GM18867 (cell line): Measurements from ENCODE around the gene PDCD1.

Source experiments
- ATAC-seq: cut with Tn5 transposase; IDR thresholded peaks from one replicate; pipeline ENCODE4 v1.9.1; 2021; ENCODE audit warnings: mild to moderate bottlenecking, moderate library complexity; ENCODE audit not compliant: unreplicated experiment

PDCD1 gene

GRCh38 chr2:241895712-241896641, 37.3 kb upstream of the PDCD1 start:
- ATAC-seq, result no peak

DNA sequence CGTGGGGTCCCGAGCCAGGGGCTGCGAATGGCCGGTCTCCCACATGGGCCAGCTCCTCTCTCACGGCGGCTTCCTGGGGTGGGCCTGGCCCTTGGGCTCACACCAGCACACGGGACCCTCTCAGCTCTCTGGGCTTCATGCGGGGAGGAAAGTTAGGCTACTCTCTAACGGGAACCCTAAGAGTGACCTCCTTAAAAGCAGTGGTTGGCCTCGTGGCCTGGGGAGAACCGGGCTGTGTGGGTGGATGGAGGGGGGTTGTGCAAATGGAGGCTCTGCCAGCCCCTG, 36.7 kb upstream of the PDCD1 start:
- ATAC-seq, result no peak

- no peak for ATAC-seq
These were observed 36.2 kb upstream of the PDCD1 start for GRCh38 chr2:241894681-241895426.

DNA sequence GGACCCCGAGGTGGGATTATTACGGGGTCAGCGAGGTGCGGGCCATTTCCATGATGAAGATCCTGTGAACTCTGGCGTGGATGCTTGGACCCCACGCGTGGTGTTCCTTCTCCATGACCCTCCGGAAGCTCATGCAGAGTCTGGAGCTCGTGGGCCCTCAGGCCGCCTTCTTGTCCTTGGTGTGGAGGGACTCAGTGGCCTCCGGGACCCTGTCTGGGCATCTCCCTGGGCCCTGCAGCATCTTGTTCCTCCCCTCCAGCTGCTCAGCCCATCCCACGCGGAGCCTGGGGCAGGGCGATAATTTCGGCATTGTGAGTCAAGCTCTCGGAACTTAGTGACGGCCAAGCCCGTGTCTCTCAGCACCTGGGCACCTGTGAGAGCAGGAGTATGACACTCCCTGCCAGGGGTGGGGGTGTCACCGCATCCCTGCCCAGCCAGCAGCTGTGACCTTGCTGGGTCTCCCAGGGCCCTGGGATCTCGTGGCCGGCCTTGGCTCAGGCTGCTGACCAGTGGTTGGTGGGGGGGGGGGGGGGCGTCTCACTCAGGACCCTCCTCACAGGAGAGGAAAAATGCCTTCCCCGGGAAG, 35.5 kb upstream of the PDCD1 start:
- ATAC-seq, result no peak

DNA sequence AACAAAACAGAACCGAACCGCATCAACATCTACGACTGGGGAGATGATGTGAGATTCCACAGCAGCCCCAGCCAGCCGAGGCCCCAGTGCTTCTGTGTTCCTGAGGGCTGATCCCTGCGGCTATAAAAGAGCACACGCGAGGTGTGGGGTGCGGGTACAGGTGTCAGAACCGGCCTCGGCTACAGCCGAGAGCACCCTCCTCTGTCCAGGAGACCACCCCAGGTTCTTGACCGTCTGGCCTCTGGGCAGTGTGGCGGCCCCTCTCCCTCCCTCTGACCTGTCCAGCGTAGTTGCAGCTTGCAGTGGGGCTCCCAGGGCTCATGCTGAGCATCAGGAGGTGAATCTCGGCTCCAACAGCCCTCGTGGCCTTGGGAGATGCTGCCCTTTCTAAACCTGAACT, 34.6 kb upstream of the PDCD1 start:
- no peak for ATAC-seq

GRCh38 chr2:241892299-241893137, 33.8 kb upstream of the PDCD1 start:
- ATAC-seq, result no peak

DNA sequence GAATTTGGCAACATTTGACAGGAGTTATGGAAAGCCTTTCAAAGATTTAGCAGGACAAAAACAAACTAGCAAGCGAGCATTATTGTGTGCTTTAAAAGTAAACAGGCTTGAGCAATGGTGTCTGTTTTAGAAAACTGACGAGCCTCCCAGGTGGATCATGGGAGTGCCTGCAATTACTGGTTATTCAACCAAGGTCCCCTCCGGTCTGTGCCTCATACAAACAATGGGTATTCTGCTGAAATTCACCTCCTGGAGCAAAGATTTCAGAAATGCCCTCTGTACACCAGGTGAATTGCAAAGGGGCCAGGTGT, 33.2 kb upstream of the PDCD1 start:
- no peak for ATAC-seq

- no peak for ATAC-seq
These were observed 32.8 kb upstream of the PDCD1 start for GRCh38 chr2:241891315-241891987.

- ATAC-seq, result no peak
These were observed 32.0 kb upstream of the PDCD1 start for GRCh38 chr2:241890524-241891235.

- ATAC-seq, result no peak
These were observed 29.9 kb upstream of the PDCD1 start for GRCh38 chr2:241888641-241889040.

DNA sequence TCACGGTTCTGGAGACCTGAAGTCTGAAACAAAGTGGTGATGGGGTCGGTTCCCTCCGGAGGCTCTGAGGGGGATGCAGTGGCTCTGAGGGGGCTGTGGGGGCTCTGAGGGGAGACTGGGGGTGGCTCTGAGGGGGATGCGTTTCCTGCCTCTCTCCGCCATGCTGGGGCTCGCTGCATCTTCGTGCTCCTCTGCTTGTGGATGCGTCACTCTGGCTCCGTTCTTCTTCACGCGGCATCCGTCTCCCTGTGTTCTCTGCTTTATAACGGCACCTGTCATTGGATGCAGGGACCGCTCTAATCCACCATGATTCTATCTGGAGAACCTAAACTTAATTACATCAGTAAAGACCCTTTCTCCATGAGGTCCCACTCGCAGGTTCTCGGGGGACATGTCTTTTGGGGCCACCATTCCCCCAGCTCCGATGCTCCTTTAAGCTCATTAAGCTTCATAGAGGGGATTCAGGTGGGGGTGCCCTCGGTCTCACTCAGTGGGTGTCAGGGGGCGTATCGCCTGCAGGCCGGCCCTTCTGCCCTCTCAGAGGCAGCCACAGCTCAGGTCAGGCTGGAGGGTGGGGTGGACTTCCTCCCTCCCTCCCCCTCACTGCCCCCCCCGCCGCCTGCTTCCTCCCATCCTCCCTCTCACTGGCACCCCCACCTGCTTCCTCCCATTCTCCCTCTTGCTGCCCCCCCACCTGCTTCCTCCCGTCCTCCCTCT, 29.3 kb upstream of the PDCD1 start:
- ATAC-seq, result no peak

DNA sequence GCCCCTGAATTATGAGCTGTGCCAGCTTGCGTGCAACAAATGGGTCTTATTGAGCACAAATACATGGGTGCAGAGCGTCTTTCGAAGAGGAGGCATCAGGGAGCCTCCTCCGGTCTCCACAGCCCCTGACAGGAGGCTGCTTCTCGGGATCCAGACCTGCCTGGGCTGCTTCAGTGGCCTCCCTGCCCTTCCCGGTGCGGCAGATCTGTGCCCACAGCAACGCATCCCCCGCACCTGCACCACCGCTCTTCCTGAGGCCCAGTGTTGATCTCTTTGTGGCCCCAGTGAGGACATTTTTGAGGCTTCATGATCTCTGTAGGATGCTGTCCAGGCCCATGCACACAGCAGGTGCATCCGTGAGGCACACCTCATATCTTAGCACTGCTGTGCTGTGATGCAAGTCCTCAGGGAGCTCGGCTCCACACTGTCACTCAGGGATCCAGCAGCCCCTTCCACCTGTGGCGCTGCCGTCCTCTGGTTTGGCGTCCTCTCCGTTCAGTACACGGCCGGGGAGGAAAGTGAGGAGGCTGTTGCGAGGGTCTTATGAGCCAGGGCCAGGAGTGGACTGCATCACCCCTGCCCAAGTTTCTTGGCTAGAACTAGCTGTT, 28.2 kb upstream of the PDCD1 start:
- ATAC-seq, result no peak

DNA sequence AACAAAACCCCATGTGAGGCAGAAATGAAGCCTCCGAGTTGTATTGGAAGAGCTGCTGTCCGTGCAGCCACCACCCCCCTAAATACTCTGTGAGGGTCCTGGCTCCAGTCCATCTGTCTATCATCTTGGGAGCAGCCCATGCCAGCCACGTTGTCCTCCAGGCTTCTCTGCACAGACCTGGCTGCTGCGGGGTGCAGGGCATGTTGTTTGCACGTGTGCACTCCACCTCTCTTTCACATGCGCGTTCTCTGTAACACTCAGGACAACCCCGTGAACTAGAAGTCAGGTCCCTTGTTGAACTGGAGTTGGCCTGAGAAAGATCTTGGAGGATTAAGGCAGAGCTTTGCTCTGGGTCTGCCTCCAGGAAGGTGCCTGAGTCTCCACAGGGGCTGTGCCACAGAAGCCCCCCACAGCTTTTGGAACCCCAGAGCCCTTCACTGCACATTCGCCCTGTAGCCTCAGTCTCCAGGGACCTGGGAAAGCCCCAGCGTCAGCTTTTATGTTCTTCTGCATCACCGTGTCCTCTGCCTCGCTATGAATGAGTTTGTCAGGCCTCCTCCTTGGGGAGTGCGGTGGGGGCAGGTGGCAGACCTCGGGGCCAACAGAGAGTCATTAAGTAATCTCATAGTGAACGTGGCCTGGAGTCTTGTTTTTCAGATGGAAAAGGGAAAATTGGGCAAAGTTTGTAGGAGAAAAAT, 27.4 kb upstream of the PDCD1 start:
- ATAC-seq, result no peak

- no peak for ATAC-seq
These were observed 26.7 kb upstream of the PDCD1 start for GRCh38 chr2:241885291-241885945.

GRCh38 chr2:241884951-241885290, 26.2 kb upstream of the PDCD1 start:
- ATAC-seq, result no peak

- peak; percentile 54 for ATAC-seq
These were observed 23.5 kb upstream of the PDCD1 start for GRCh38 chr2:241882091-241882625.

DNA sequence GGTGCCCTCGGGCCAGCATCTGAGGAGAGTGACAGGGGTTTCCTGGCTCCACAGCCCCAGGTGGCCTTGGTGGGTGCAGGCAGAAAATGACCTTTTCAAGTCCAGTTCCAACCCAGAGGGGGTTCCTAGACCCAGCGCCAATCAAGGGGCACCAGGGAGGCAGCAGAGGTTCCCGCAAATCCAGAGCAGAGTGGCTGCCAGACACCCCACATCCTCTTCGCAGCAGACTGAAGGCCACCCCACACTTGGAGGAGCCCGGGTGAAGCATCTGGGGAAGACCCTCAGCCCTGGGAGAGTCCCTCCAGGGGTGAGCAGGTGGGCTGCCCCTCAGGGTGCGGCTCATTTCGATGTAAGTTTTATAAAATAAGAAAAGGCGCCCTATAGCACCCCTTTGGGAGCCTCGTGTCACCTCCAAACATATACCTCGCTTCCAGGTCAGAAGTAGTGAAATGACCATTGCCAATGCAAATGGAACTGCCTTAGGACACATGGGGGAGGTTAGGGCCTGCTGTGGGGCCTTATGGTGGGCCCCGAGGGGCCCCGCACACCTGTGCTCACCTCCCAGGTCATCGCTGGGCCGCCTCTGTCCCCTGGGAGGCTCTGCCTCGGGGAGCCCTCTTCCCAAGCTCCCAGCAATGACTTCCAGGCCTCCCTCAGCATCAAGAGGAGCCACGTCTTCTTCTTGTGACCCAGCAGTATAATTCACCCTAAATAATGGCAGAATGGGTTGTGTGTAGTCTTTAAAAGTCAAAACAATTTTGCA, 21.8 kb upstream of the PDCD1 start:
- ATAC-seq, result no peak
